BJ (cell line): ENCODE measurements around the gene ARHGDIA. TPM values are rescaled to one million over a fixed set of nuclear protein-coding genes. Genes with fewer than 3 reads are reported as not detected.

Experiments used
- CTCF ChIA-PET: fragments of 350-600 bp; formaldehyde crosslinking; extraction: SDS; loops from one replicate; lab custom pipeline; 2021; ENCODE audit warnings: antibody characterized with exemption, inconsistent platforms; lab: Yijun Ruan, JAX
- POLR2A ChIA-PET: fragments of 300-600 bp; sonication (Branson Sonifier 250); formaldehyde crosslinking; extraction: SDS; loops from one replicate; lab custom pipeline; 2021; ENCODE audit warnings: antibody characterized with exemption; lab: Charles Lee
- DNase-seq: peaks from one replicate; pipeline ENCODE4 v3.0.0-alpha.2; 2011; ENCODE audit warnings: low read depth
- H3K27me3 ChIP-seq: 2 replicates; pipeline ENCODE4 v1.6.0; 2011; ENCODE audit warnings: low read length; ENCODE audit not compliant: control insufficient read depth, insufficient read depth
- H3K36me3 ChIP-seq: 2 replicates; pipeline ENCODE4 v1.5.1; 2011; ENCODE audit warnings: low read length; ENCODE audit not compliant: control insufficient read depth, insufficient read depth
- H3K4me3 ChIP-seq: 2 replicates; pipeline ENCODE4 v1.5.1; 2011; ENCODE audit warnings: low read depth, mild to moderate bottlenecking, control low read depth, low read length
- polyA plus RNA-seq: library from polyadenylated mRNA; depleted of rRNA; stranded (reverse); fragments of >200 nt; gene quantifications from 2 replicates; pipeline ENCODE4 v1.2.3, GENCODE V29; 2011
- TF ChIP-seq, protein P1 (sequence below): IDR thresholded peaks from 2 replicates; pipeline ENCODE4 v1.5.1; 2011; ENCODE audit warnings: low read depth, mild to moderate bottlenecking, control low read depth, inconsistent platforms, low read length, moderate library complexity; ENCODE audit not compliant: insufficient read depth

The ARHGDIA gene
- polyA plus RNA-seq, 1 experiment: 163 TPM

DNA sequence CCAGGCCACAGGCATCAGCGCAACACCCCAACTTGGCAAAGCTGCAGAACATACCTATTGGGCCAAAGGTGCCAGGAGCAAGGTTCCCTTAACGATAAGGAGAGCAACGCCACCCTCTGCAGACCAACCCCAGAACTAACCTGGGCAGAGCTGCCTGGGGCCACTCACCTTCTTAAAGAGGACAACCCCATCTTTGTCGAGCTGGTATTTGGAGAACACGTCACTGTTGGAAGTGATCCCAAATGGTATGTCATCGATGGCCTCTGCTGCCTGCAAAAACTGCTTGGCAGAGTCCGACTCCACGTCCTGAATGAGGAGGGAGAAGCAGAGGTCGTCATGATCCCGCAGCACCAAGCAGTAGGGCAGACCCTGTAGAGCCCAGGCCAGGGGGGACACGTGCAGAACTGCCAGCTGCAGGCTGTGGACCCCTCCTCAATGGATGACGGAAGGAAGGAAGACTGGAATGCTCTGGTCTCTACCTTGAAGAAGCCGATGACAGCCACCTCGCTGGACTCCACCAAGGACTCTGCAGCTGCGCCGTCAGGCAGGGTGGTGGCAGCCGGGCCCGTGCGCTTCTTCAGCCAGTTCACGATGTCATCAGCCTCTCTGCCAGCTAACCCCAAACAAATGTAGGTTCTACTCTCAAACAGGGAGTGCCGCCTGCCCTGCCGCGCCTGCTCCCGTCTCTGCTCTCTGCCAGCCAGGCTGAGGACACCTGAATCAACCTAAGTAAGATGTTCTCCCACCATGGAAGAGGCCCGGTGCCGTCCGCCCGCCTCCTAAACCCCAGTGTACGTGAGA lies 16.0 kb downstream of the ARHGDIA start:
- Histone ChIP-seq H3K4me3 (no peak overlapping the region), H3K27me3 (no peaks in the 10 kb centered on the region), H3K36me3 (peaks cover 44% of the 10 kb centered on the region)
- ChIA-PET POLR2A (interaction anchor here (0.6 kb wide), 1 partner anchor 144 kb away, joined by 4 read pairs; no protein-coding TSS in a partner anchor), CTCF (interaction anchor here (0.7 to 1.4 kb wide), 3 partner anchors 14 to 144 kb away, joined by 3 to 4 read pairs (median 4); no protein-coding TSS in a partner anchor)
- TF ChIP-seq, protein P1, sequence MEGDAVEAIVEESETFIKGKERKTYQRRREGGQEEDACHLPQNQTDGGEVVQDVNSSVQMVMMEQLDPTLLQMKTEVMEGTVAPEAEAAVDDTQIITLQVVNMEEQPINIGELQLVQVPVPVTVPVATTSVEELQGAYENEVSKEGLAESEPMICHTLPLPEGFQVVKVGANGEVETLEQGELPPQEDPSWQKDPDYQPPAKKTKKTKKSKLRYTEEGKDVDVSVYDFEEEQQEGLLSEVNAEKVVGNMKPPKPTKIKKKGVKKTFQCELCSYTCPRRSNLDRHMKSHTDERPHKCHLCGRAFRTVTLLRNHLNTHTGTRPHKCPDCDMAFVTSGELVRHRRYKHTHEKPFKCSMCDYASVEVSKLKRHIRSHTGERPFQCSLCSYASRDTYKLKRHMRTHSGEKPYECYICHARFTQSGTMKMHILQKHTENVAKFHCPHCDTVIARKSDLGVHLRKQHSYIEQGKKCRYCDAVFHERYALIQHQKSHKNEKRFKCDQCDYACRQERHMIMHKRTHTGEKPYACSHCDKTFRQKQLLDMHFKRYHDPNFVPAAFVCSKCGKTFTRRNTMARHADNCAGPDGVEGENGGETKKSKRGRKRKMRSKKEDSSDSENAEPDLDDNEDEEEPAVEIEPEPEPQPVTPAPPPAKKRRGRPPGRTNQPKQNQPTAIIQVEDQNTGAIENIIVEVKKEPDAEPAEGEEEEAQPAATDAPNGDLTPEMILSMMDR: no peak
- no peak for DNase-seq

DNA sequence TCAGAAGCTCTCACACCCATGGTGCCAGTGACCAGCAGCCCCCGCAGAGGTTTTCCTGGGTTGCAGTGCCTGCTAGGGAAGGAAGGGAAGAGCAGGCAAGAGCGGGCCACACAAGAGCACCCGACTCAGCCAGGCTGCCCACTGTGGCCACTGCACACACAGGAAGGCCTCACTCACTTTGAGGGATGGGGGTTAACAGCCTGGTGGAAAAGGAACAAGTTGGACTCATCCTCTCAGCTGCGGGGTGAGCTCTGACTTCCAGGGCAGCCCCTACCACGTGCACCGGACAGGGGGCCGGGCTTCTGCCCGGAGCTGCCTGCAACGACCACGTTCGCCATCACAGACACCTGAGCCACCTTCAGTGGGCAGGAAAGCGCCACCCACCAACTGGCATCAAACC lies 18.9 kb downstream of the ARHGDIA start:
- TF ChIP-seq, protein P1: no peak
- CTCF ChIA-PET: interaction anchor here (1.4 kb wide), 1 partner anchor 114 kb away, joined by 3 read pairs; no protein-coding TSS in a partner anchor
- Histone ChIP-seq H3K36me3 (peaks cover 48% of the 10 kb centered on the region), H3K4me3 (no peak overlapping the region), H3K27me3 (no peaks in the 10 kb centered on the region)
- POLR2A ChIA-PET: no interaction called here
- no peak for DNase-seq

GRCh38 chr17:81851423-81851822 lies 19.7 kb downstream of the ARHGDIA start:
- Histone ChIP-seq H3K27me3 (no peaks in the 10 kb centered on the region), H3K4me3 (no peak overlapping the region), H3K36me3 (peaks cover 54% of the 10 kb centered on the region)
- POLR2A ChIA-PET: no interaction called here
- CTCF ChIA-PET: interaction anchor here (1.4 kb wide), 1 partner anchor 113 kb away, joined by 3 read pairs; no protein-coding TSS in a partner anchor
- no peak for DNase-seq
- TF ChIP-seq, protein P1: no peak

DNA sequence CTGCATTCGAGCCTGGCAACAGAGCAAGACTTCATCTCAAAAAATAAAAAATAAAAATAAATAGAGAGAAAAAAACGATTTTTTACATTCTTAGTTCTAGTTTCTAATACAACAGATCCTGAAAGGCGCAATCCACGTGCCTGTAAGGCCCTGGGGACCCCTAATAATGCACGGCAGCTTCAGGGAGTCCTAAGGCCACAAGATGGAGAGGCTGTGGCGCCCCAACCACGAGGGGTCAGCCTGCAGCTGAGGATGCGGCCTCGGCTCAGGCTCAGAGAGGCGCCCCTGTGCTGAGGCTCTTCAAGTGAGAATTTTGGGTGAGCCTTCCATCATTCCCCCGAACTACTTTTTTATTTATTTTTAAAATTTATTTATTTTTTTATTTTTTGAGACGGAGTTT lies 21.7 kb downstream of the ARHGDIA start:
- ChIA-PET CTCF (no interaction called here), POLR2A (no interaction called here)
- H3K36me3 ChIP-seq: peaks cover 63% of the 10 kb centered on the region
- H3K27me3 ChIP-seq: no peaks in the 10 kb centered on the region
- no peak for DNase-seq
- TF ChIP-seq, protein P1: no peak
- H3K4me3 ChIP-seq: no peak overlapping the region
